ENCODE data around the gene ZKSCAN7.

Gene ZKSCAN7

DNA sequence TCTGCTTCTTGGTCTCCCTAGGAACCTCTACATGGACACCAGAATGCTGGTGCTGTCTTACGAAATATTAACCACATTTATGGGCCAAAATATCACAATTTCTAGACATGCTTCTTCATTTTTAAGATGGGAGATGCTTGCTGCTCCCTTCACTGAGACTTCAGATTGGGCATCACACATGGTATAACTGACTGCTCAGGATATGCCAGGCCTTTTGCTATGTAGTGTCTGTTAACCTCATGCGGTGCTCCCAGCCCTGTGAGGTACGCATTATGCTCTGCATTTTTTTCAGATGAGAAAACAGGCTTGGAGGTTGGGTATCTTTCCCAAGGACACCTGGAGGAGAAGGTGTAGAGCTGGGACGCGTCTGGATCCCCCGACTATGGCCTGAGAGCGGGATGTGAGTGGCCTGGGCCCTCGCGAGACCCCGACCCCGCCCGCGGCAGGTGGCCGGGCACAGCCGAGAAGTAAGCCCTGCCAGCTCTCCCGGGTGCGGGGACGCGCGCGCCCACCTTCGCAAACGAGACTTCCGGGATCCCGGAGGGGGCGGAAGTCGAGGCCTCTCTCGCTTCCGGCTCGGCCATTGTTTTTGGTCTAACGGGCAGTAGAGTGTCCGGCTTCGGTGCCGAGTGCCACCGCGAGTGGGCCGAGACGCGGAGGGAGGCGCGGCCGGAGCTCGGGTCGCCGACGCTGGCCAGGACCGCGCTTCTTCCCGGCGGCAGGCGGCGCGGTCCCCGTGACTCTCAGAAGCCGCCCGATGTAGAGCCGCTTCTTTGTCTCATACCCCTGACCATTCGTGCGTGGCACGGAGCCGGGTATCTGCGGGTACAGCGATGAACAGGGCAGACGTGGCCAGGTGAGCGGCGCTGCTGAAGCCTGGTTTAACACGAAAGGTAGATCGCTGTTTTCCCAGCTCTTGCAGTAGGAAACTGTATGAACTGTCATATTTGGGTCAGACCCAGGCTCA lies at the start of gene ZKSCAN7:
ZKSCAN7 (plus strand) TSS at position 568 of the 967 bp plus-strand sequence. CDS start 1,855 bp downstream, outside the sequence.
- Histone ChIP-seq H3K4me1 (ENCODE audit: insufficient read depth, low read length) (peaks cover 21% of the 10 kb centered on the region), H3K27me3 (ENCODE audit: control insufficient read depth in 1 of 2, insufficient read depth in 2 of 2, low read length in 2 of 2) (peaks cover 0 to 4% of the 10 kb centered on the region in 2 donors), H3K9ac (ENCODE audit: low read length) (peak within 1 kb of the TSS; percentile 32), H3K27ac (ENCODE audit: low read depth, low read length) (peak within 1 kb of the TSS; percentile 69), H3K36me3 (ENCODE audit: insufficient read depth, low read length) (peaks cover 3% of the 10 kb centered on the region), H3K9me3 (ENCODE audit: low read length) (no peaks in the 10 kb centered on the region), H3K4me3 (ENCODE audit: low read depth in 1 of 2, low read length in 2 of 2) (peak within 1 kb of the TSS; percentile 31 to 75)

DNA sequence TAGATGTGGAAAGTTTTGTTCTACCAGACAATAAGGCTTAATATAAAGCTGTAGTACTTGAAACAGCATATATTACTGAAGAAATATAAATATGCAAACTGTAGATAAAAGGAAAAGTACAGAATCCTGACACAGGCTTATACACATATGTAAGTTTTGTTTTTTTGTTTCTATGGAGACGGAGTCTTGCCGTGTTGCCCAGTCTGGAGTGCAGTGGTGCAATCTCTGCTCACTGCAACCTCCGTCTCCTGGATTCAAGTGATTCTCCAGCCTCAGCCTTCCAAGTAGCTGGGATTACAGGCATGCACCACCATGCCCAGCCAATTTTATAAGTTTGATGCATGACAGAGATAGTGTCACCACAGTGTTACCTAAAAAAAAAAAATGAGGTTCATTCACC lies 48.4 kb upstream of the ZKSCAN7 start:
- no peaks in the 10 kb centered on the region for H3K27me3 ChIP-seq (ENCODE audit: control insufficient read depth in 1 of 2, insufficient read depth in 2 of 2, low read length in 2 of 2)
- no peak overlapping the region for H3K9ac ChIP-seq (ENCODE audit: low read length)
- no peaks in the 10 kb centered on the region for H3K9me3 ChIP-seq (ENCODE audit: low read length)
- H3K4me1 ChIP-seq (ENCODE audit: insufficient read depth, low read length), result peaks cover 13% of the 10 kb centered on the region
- H3K36me3 ChIP-seq (ENCODE audit: insufficient read depth, low read length), result peaks cover 4% of the 10 kb centered on the region
- H3K4me3 ChIP-seq (ENCODE audit: low read depth in 1 of 2, low read length in 2 of 2), result no peak overlapping the region
- no peak overlapping the region for H3K27ac ChIP-seq (ENCODE audit: low read depth, low read length)

DNA sequence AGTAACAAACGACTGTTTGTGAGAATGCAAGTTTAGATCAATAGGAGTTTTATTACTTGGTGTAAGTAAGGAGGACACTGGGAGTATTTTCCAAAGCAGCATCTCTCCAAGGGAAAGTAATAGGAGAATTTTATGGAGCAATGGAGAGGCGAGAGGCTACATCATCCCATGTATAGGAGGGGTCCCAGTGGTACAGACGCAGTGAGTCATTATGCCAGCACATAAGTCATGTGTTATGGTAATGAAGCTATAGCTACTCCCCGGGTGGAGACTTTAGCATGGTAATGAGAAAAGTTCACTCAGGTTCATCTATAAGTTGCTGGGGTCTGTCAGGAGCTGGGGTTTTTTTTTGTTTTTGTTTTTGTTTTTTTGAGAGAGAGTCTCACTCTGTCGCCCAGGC lies 48.0 kb upstream of the ZKSCAN7 start:
- Histone ChIP-seq H3K27me3 (ENCODE audit: control insufficient read depth in 1 of 2, insufficient read depth in 2 of 2, low read length in 2 of 2) (no peaks in the 10 kb centered on the region), H3K36me3 (ENCODE audit: insufficient read depth, low read length) (peaks cover under 1% of the 10 kb centered on the region), H3K9ac (ENCODE audit: low read length) (no peak overlapping the region), H3K4me3 (ENCODE audit: low read depth in 1 of 2, low read length in 2 of 2) (no peak overlapping the region), H3K9me3 (ENCODE audit: low read length) (no peaks in the 10 kb centered on the region), H3K4me1 (ENCODE audit: insufficient read depth, low read length) (peaks cover 15% of the 10 kb centered on the region), H3K27ac (ENCODE audit: low read depth, low read length) (no peak overlapping the region)

DNA sequence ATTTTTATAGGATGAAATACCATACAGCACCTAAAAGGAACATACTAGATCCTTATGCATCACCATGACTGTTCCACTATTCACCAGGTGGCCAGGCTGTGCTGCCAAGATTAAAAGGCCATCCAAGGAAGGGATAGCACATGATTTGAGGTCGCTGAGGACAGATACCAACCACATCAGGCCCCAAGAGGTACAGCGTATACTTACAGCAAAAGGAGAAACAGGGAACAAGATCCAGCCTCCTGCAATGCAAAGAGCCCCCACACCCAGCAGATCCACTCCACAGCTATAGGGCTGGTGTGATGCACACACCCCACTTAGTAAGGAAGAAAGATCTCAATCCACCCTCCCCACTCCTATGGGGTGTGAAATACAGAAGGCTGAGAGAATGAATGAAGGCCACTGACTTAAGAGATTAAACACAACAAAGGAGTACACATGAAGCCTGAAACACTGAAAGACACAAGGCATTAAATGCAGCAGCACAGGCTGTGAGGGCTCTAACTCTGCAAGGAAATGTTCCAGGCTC lies 45.5 kb upstream of the ZKSCAN7 start:
- H3K36me3 ChIP-seq (ENCODE audit: insufficient read depth, low read length), result no peaks in the 10 kb centered on the region
- no peaks in the 10 kb centered on the region for H3K27me3 ChIP-seq (ENCODE audit: control insufficient read depth in 1 of 2, insufficient read depth in 2 of 2, low read length in 2 of 2)
- peak overlapping the region; percentile 78 to 85 for H3K4me3 ChIP-seq (ENCODE audit: low read depth in 1 of 2, low read length in 2 of 2)
- no peaks in the 10 kb centered on the region for H3K9me3 ChIP-seq (ENCODE audit: low read length)
- peak overlapping the region; percentile 74 for H3K9ac ChIP-seq (ENCODE audit: low read length)
- H3K4me1 ChIP-seq (ENCODE audit: insufficient read depth, low read length), result peaks cover 15% of the 10 kb centered on the region
- peak overlapping the region; percentile 92 for H3K27ac ChIP-seq (ENCODE audit: low read depth, low read length)

DNA sequence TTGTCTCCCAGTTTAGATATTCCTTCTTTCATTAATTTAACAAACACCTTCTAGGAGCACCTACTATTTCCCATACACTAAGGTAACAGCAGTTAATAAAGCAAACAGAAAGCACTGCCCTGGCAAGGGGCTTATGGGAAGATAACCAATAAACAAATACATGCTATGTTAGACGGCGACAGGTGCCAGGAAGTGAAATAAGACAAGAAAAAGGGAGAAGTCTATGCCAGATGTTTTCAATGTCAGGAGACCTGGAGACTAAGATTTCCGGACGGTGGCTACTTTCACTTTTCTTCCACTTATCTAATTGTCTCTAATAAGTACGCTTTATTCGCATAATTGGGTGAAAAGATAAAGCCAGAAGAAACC lies 45.0 kb upstream of the ZKSCAN7 start:
- Histone ChIP-seq H3K9ac (ENCODE audit: low read length) (peak overlapping the region; percentile 74), H3K27ac (ENCODE audit: low read depth, low read length) (peak overlapping the region; percentile 92), H3K4me1 (ENCODE audit: insufficient read depth, low read length) (peaks cover 15% of the 10 kb centered on the region), H3K9me3 (ENCODE audit: low read length) (no peaks in the 10 kb centered on the region), H3K27me3 (ENCODE audit: control insufficient read depth in 1 of 2, insufficient read depth in 2 of 2, low read length in 2 of 2) (no peaks in the 10 kb centered on the region), H3K36me3 (ENCODE audit: insufficient read depth, low read length) (no peaks in the 10 kb centered on the region), H3K4me3 (ENCODE audit: low read depth in 1 of 2, low read length in 2 of 2) (peak overlapping the region; percentile 78 to 85)

DNA sequence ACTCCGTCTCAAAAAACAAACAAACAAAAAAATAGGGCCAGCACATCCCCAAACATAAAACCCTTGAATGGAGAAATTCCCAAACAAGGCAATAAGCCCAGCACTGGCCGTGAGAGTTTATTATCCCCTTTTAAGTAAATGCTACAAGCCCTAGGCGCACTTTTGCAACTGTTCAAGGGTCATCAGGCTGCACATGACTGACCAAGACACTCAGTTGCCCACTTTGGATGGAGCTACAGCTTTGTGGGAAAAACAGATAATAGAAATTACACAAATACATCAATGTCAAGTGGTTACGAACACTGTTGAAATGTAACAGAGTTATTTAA lies 43.8 kb upstream of the ZKSCAN7 start:
- Histone ChIP-seq H3K9me3 (ENCODE audit: low read length) (no peaks in the 10 kb centered on the region), H3K36me3 (ENCODE audit: insufficient read depth, low read length) (no peaks in the 10 kb centered on the region), H3K4me1 (ENCODE audit: insufficient read depth, low read length) (peaks cover 15% of the 10 kb centered on the region), H3K27me3 (ENCODE audit: control insufficient read depth in 1 of 2, insufficient read depth in 2 of 2, low read length in 2 of 2) (no peaks in the 10 kb centered on the region), H3K27ac (ENCODE audit: low read depth, low read length) (peak overlapping the region; percentile 75), H3K9ac (ENCODE audit: low read length) (peak overlapping the region; percentile 75), H3K4me3 (ENCODE audit: low read depth in 1 of 2, low read length in 2 of 2) (peak overlapping the region; percentile 30 to 85)

DNA sequence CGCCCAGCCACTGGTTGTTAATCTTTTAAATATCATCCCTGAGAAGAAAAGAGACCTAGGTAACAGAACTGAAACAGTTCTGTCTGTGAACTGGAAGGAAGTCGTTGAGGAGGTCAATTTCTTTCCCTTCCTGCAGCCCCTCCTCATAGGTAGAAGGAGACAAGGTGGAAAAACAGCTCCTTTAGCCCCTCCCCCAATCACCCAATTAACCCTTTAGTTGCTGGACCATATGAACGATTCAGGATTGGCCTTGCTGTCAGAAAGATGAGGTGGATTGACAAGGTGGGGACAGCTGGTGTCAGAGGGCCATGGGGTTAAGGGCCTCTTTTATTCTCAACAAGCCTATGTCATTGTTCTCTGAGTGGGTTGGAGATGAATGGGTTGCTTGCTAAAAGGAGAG lies 41.5 kb upstream of the ZKSCAN7 start:
- no peaks in the 10 kb centered on the region for H3K9me3 ChIP-seq (ENCODE audit: low read length)
- no peak overlapping the region for H3K4me3 ChIP-seq (ENCODE audit: low read depth in 1 of 2, low read length in 2 of 2)
- H3K27ac ChIP-seq (ENCODE audit: low read depth, low read length), result no peak overlapping the region
- H3K27me3 ChIP-seq (ENCODE audit: control insufficient read depth in 1 of 2, insufficient read depth in 2 of 2, low read length in 2 of 2), result no peaks in the 10 kb centered on the region
- H3K36me3 ChIP-seq (ENCODE audit: insufficient read depth, low read length), result no peaks in the 10 kb centered on the region
- H3K9ac ChIP-seq (ENCODE audit: low read length), result no peak overlapping the region
- peaks cover 15% of the 10 kb centered on the region for H3K4me1 ChIP-seq (ENCODE audit: insufficient read depth, low read length)

DNA sequence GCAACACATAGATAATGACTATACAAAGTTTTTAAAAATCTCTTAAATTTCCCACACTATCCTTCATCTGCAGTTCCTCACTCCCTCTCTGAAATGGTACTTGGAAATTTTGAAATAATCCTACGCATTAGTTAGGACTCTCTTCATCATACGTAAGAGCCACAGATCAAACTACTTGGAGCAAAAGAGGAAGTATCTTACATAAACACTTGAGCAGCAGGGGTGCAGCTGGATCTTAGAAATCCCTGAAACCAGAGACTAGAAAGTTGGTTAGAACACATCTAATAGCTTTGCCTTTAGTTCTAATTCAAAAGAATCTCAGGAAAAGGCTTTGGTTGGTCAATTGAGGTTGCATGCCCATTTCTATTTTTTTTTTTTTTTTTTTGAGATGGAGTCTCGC lies 38.8 kb upstream of the ZKSCAN7 start:
- Histone ChIP-seq H3K4me1 (ENCODE audit: insufficient read depth, low read length) (peaks cover 5% of the 10 kb centered on the region), H3K36me3 (ENCODE audit: insufficient read depth, low read length) (no peaks in the 10 kb centered on the region), H3K27me3 (ENCODE audit: control insufficient read depth in 1 of 2, insufficient read depth in 2 of 2, low read length in 2 of 2) (peaks cover 0 to 3% of the 10 kb centered on the region in 2 donors), H3K9ac (ENCODE audit: low read length) (no peak overlapping the region), H3K27ac (ENCODE audit: low read depth, low read length) (no peak overlapping the region), H3K4me3 (ENCODE audit: low read depth in 1 of 2, low read length in 2 of 2) (no peak overlapping the region), H3K9me3 (ENCODE audit: low read length) (no peaks in the 10 kb centered on the region)

DNA sequence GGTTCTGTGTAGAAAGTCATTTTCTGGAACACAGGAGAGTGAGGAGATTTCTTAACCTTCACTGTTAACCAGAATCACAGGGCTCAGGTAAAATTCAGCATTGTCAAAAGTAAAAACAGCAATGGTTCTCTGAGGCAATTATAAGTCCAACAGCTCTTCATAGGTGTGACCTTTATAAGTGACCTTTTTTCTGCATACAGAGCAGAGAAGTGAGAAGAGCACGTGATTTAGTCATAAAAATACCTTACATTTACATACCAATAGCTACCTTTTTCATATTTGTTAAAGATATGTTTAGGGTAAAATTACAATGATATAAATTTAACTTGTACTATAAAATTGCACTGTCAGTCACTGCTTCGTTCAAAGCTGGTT lies 36.2 kb upstream of the ZKSCAN7 start:
- H3K27ac ChIP-seq (ENCODE audit: low read depth, low read length), result no peak overlapping the region
- no peaks in the 10 kb centered on the region for H3K36me3 ChIP-seq (ENCODE audit: insufficient read depth, low read length)
- H3K9ac ChIP-seq (ENCODE audit: low read length), result no peak overlapping the region
- no peak overlapping the region for H3K4me3 ChIP-seq (ENCODE audit: low read depth in 1 of 2, low read length in 2 of 2)
- H3K4me1 ChIP-seq (ENCODE audit: insufficient read depth, low read length), result no peaks in the 10 kb centered on the region
- H3K9me3 ChIP-seq (ENCODE audit: low read length), result no peaks in the 10 kb centered on the region
- peaks cover 5% of the 10 kb centered on the region in 2 donors for H3K27me3 ChIP-seq (ENCODE audit: control insufficient read depth in 1 of 2, insufficient read depth in 2 of 2, low read length in 2 of 2)

DNA sequence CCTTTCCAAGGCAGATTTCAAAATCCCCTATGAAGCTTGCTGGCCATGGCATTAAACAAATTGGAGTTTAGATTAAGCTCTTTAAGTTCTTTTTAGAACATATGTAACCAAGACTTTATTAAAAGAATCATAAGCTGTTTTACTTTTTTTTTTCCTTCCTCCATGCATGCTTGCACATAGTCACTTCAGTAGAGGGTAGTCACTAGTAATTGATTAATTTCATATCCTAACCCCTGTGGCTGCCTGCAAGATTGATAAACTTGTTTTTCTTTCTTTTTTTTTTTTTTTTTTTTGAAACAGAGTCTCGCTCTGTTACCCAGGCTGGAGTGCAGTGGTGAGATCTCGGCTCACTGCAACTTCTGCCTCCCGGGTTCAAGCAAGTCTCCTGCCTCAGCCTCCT lies 33.3 kb upstream of the ZKSCAN7 start:
- H3K27me3 ChIP-seq (ENCODE audit: control insufficient read depth in 1 of 2, insufficient read depth in 2 of 2, low read length in 2 of 2), result peaks cover 5% of the 10 kb centered on the region in 2 donors
- H3K36me3 ChIP-seq (ENCODE audit: insufficient read depth, low read length), result no peaks in the 10 kb centered on the region
- no peaks in the 10 kb centered on the region for H3K4me1 ChIP-seq (ENCODE audit: insufficient read depth, low read length)

DNA sequence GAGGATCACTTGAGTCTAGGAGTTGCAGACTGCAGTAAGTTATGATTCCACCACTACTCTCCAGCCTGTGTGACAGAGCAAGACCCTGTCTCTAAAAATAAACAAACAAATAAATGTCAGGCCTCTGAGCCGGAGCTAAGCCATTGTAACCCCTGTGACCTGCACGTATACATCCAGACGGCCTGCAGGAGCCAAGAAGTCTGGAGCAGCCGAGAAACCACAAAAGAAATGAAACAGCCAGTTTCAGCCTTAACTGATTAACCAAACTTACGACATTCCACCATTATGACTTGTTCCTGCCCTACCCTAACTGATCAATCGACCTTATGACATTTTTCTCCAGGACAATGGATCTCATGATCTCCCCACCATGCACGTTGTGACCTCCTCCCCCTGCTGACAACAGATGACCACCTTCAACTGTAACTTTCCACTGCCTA lies 32.5 kb upstream of the ZKSCAN7 start:
- Histone ChIP-seq H3K4me3 (ENCODE audit: low read depth in 1 of 2, low read length in 2 of 2) (no peak overlapping the region), H3K27me3 (ENCODE audit: control insufficient read depth in 1 of 2, insufficient read depth in 2 of 2, low read length in 2 of 2) (peaks cover 5% of the 10 kb centered on the region in 2 donors)

More for the DNA sequence above, 33.3 kb upstream of the ZKSCAN7 start:
- H3K4me3 ChIP-seq (ENCODE audit: low read depth in 1 of 2, low read length in 2 of 2), result no peak overlapping the region
- no peaks in the 10 kb centered on the region for H3K9me3 ChIP-seq (ENCODE audit: low read length)
- no peak overlapping the region for H3K9ac ChIP-seq (ENCODE audit: low read length)
- H3K27ac ChIP-seq (ENCODE audit: low read depth, low read length), result no peak overlapping the region

More for the DNA sequence above, 32.5 kb upstream of the ZKSCAN7 start:
- H3K36me3 ChIP-seq (ENCODE audit: insufficient read depth, low read length), result no peaks in the 10 kb centered on the region
- H3K27ac ChIP-seq (ENCODE audit: low read depth, low read length), result no peak overlapping the region
- no peaks in the 10 kb centered on the region for H3K9me3 ChIP-seq (ENCODE audit: low read length)
- H3K9ac ChIP-seq (ENCODE audit: low read length), result no peak overlapping the region
- H3K4me1 ChIP-seq (ENCODE audit: insufficient read depth, low read length), result no peaks in the 10 kb centered on the region
